CD4-positive, alpha-beta T cell treated with Interleukin-1 beta for 1 hour (primary cell): ENCODE data around the gene ELMO1.
A peak's percentile ranks its signal among the peaks of the same experiment; 100 is the strongest.

Experiments used
- DNase-seq, 2 donors: peaks; one replicate each; pipeline ENCODE4 v3.0.0-alpha.2; 2020 to 2022

ELMO1 gene

GRCh38 chr7:37365405-37365804, 83.3 kb downstream of the ELMO1 start:
- DNase-seq: no peak

GRCh38 chr7:37364856-37365255, 83.8 kb downstream of the ELMO1 start:
- no peak for DNase-seq

- DNase-seq: no peak
Measured at GRCh38 chr7:37363536-37364491, 84.8 kb downstream of the ELMO1 start.

GRCh38 chr7:37362802-37363201, 85.9 kb downstream of the ELMO1 start:
- DNase-seq: no peak

GRCh38 chr7:37360484-37360883, 88.2 kb downstream of the ELMO1 start:
- no peak for DNase-seq

- DNase-seq: no peak
Measured at GRCh38 chr7:37359662-37360444, 88.8 kb downstream of the ELMO1 start.

- DNase-seq: no peak
Measured at GRCh38 chr7:37359180-37359579, 89.5 kb downstream of the ELMO1 start.

- DNase-seq: no peak
Measured at GRCh38 chr7:37357637-37357996, 91.0 kb downstream of the ELMO1 start.

GRCh38 chr7:37356911-37357636, 91.6 kb downstream of the ELMO1 start:
- no peak for DNase-seq

GRCh38 chr7:37354656-37355131, 94.0 kb downstream of the ELMO1 start:
- peak in 1 of 2 donors; percentile 26 for DNase-seq

- no peak for DNase-seq
Measured at GRCh38 chr7:37353949-37354655, 94.6 kb downstream of the ELMO1 start.

GRCh38 chr7:37352974-37353948, 95.4 kb downstream of the ELMO1 start:
- peak; percentile 82 to 88 for DNase-seq

- DNase-seq: no peak
Measured at GRCh38 chr7:37352251-37352880, 96.3 kb downstream of the ELMO1 start.

- DNase-seq: no peak
Measured at GRCh38 chr7:37351716-37352115, 96.9 kb downstream of the ELMO1 start.

GRCh38 chr7:37349979-37350590, 98.6 kb downstream of the ELMO1 start:
- DNase-seq: no peak

- DNase-seq: no peak
Measured at GRCh38 chr7:37348982-37349381, 99.7 kb downstream of the ELMO1 start.

- DNase-seq: no peak
Measured at GRCh38 chr7:37346761-37347160, 101.9 kb downstream of the ELMO1 start.

GRCh38 chr7:37344886-37345579, 103.6 kb downstream of the ELMO1 start:
- peak in 1 of 2 donors; percentile 24 for DNase-seq

- peak; percentile 78 to 81 for DNase-seq
Measured at GRCh38 chr7:37342688-37343471, 105.8 kb downstream of the ELMO1 start.
